ENCODE data around the gene AMPH. TPM values are rescaled to one million over a fixed set of nuclear protein-coding genes. Genes with fewer than 3 reads are reported as not detected.

AMPH gene
- total and polyA plus RNA-seq, 7 donors = 0.23 to 37.9 (median 2.5) TPM

- H3K9me3 ChIP-seq = no peaks in the 10 kb centered on the region
- H3K27ac ChIP-seq = no peak overlapping the region
- no peak for TF ChIP-seq POLR2A (IDR thresholded peaks at IDR 0.05)
- WGBS, 2 donors = 56 to 57% methylated on average over 4 of the region's 4 CpGs
- no peak for DNase-seq
- intact Hi-C loops (cut with DNase I) = no loop called here
- H3K4me3 ChIP-seq = no peak overlapping the region
- H3K36me3 ChIP-seq = no peaks in the 10 kb centered on the region
- H3K4me1 ChIP-seq = peaks cover 0 to 15% (median 1%) of the 10 kb centered on the region in 4 donors
- H3K27me3 ChIP-seq = no peaks in the 10 kb centered on the region
These were observed 203.8 kb downstream of the AMPH start for GRCh38 chr7:38427279-38427955.

- H3K36me3 ChIP-seq = no peaks in the 10 kb centered on the region
- no peak overlapping the region for H3K4me3 ChIP-seq
- TF ChIP-seq POLR2A (IDR thresholded peaks at IDR 0.05) (no peak), POLR2AphosphoS5 (IDR thresholded peaks at IDR 0.05) (no peak), EP300 (IDR thresholded peaks at IDR 0.05) (no peak)
- TF ChIP-seq, protein P1, sequence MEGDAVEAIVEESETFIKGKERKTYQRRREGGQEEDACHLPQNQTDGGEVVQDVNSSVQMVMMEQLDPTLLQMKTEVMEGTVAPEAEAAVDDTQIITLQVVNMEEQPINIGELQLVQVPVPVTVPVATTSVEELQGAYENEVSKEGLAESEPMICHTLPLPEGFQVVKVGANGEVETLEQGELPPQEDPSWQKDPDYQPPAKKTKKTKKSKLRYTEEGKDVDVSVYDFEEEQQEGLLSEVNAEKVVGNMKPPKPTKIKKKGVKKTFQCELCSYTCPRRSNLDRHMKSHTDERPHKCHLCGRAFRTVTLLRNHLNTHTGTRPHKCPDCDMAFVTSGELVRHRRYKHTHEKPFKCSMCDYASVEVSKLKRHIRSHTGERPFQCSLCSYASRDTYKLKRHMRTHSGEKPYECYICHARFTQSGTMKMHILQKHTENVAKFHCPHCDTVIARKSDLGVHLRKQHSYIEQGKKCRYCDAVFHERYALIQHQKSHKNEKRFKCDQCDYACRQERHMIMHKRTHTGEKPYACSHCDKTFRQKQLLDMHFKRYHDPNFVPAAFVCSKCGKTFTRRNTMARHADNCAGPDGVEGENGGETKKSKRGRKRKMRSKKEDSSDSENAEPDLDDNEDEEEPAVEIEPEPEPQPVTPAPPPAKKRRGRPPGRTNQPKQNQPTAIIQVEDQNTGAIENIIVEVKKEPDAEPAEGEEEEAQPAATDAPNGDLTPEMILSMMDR (IDR thresholded peaks at IDR 0.05) = no peak
- WGBS, 2 donors = 46 to 83% methylated on average over 2 of the region's 2 CpGs
- intact Hi-C loops (cut with DNase I) = no loop called here
- no peak for DNase-seq
- peaks cover 0 to 15% (median 1%) of the 10 kb centered on the region in 4 donors for H3K4me1 ChIP-seq
- H3K9me3 ChIP-seq = no peaks in the 10 kb centered on the region
- H3K27me3 ChIP-seq = no peaks in the 10 kb centered on the region
- H3K27ac ChIP-seq = no peak overlapping the region
These were observed 205.7 kb downstream of the AMPH start for GRCh38 chr7:38425509-38425908.

- 39 to 81% methylated on average over 3 of the region's 3 CpGs for WGBS, 2 donors
These were observed 206.3 kb downstream of the AMPH start for GRCh38 chr7:38424750-38425463.

DNA sequence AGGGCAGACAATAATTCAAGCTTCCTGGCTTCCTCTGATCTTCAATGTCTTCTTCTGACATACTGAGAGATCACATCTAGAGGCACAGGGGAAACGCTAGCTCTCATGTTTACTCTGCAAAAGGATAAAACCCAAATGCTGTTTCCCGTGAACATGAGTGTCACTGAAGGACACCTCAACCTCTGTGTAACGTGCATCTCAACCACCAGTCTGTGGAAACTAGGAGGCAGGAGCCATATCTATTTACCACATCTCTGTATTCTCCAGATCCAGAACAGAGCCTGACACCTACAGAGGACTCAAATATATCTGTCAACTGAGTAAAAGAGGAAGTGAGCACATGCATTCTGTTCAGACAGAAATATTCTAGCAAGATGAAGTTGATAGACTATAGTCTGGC lies 217.4 kb downstream of the AMPH start:
- 36 to 67% methylated on average over 3 of the region's 3 CpGs for WGBS, 2 donors
- DNase-seq = no peak
- no peak overlapping the region for H3K4me3 ChIP-seq
- no peak for TF ChIP-seq EP300 (IDR thresholded peaks at IDR 0.05)
- TF ChIP-seq POLR2A (IDR thresholded peaks at IDR 0.05) = no peak
- TF ChIP-seq, protein P1 (IDR thresholded peaks at IDR 0.05) = no peak
- no peak for TF ChIP-seq POLR2AphosphoS5 (IDR thresholded peaks at IDR 0.05)
- H3K36me3 ChIP-seq = no peaks in the 10 kb centered on the region
- no peaks in the 10 kb centered on the region for H3K4me1 ChIP-seq
- H3K27ac ChIP-seq = no peak overlapping the region
- H3K9me3 ChIP-seq = no peaks in the 10 kb centered on the region
- no peaks in the 10 kb centered on the region for H3K27me3 ChIP-seq
- intact Hi-C loops (cut with DNase I) = no loop called here

More at GRCh38 chr7:38424750-38425463, 206.3 kb downstream of the AMPH start:
- no peaks in the 10 kb centered on the region for H3K36me3 ChIP-seq
- H3K27me3 ChIP-seq = no peaks in the 10 kb centered on the region
- no peak overlapping the region for H3K27ac ChIP-seq
- TF ChIP-seq, protein P1 (IDR thresholded peaks at IDR 0.05) = no peak
- TF ChIP-seq POLR2A (IDR thresholded peaks at IDR 0.05) = no peak
- no peak for TF ChIP-seq EP300 (IDR thresholded peaks at IDR 0.05)
- TF ChIP-seq POLR2AphosphoS5 (IDR thresholded peaks at IDR 0.05) = no peak
- no peaks in the 10 kb centered on the region for H3K9me3 ChIP-seq
- H3K4me1 ChIP-seq = peaks cover 0 to 15% (median 1%) of the 10 kb centered on the region in 4 donors
- H3K4me3 ChIP-seq = no peak overlapping the region
- intact Hi-C loops (cut with DNase I) = no loop called here
- no peak for DNase-seq

- Histone ChIP-seq H3K27ac (no peak overlapping the region), H3K4me1 (no peaks in the 10 kb centered on the region), H3K9me3 (no peaks in the 10 kb centered on the region), H3K36me3 (no peaks in the 10 kb centered on the region), H3K4me3 (no peak overlapping the region), H3K27me3 (no peaks in the 10 kb centered on the region)
- intact Hi-C loops (cut with DNase I) = no loop called here
- WGBS, 2 donors = 65 to 85% methylated on average over 1 of the region's 1 CpG
- DNase-seq = no peak
- no peak for TF ChIP-seq POLR2A (IDR thresholded peaks at IDR 0.05)
- no peak for TF ChIP-seq POLR2AphosphoS5 (IDR thresholded peaks at IDR 0.05)
- no peak for TF ChIP-seq EP300 (IDR thresholded peaks at IDR 0.05)
- TF ChIP-seq, protein P1 (IDR thresholded peaks at IDR 0.05) = no peak
These were observed 219.8 kb downstream of the AMPH start for GRCh38 chr7:38411404-38411803.
